ENCODE data around the gene PPP2R5C. TPM values are rescaled to one million over a fixed set of nuclear protein-coding genes. Genes with fewer than 3 reads are reported as not detected.

The PPP2R5C gene
- total and polyA plus RNA-seq, 9 of the 15 experiments (the other 6 are each of a cell fraction or from before 2014, with no cell fraction given): 284 to 617 (median 395) TPM

- Histone ChIP-seq H4K20me1 (replicated peaks; ENCODE audit: control insufficient read depth, insufficient read depth, low read length) (no peaks in the 10 kb centered on the region), H3K4me2 (ENCODE audit: insufficient read depth, low read length) (no peak overlapping the region), H2AFZ (ENCODE audit: low read depth, low read length) (peak overlapping the region; percentile 71; the same call in 1 of the 2 replicates), H3K4me1 (replicated peaks in 1 of 2; ENCODE audit: control insufficient read depth in 2 of 2, insufficient read depth in 2 of 2, low read length in 2 of 2) (peaks cover 27 to 29% of the 10 kb centered on the region in 2 experiments; a peak in 4 of 5 replicates), H3K9me1 (ENCODE audit: control insufficient read depth, insufficient read depth, low read length) (no peaks in the 10 kb centered on the region), H3K9me3 (replicated peaks; ENCODE audit: control insufficient read depth, insufficient read depth, low read depth, low read length) (peaks cover 2% of the 10 kb centered on the region), H3K9ac (ENCODE audit: insufficient read depth in 1 of 2, low read depth in 2 of 2, low read length in 2 of 2) (0 out of 4 replicates have a peak overlapping the region, but pooled peaks of 1 of the 2 experiments have one; percentile 10), H3K27me3 (ENCODE audit: control insufficient read depth in 2 of 2, insufficient read depth in 2 of 2, low read length in 2 of 2) (no peaks in the 10 kb centered on the region), H3K36me3 (ENCODE audit: control insufficient read depth, insufficient read depth, low read length) (no peaks in the 10 kb centered on the region), H3K4me3 (no peak overlapping the region), H3K79me2 (ENCODE audit: control insufficient read depth, insufficient read depth, low read length) (peaks cover 5% of the 10 kb centered on the region; the same call in 2 of the 3 replicates), H3K27ac (ENCODE audit: extremely low read depth, low read depth, low read length) (no peak overlapping the region; the same call in 1 of the 3 replicates)
- DNase-seq (ENCODE audit: extremely low read depth in 1 of 4, low spot score in 3 of 4) (peak in 1 of 4 experiments; percentile 3), ATAC-seq (no peak), FAIRE-seq (no peak)
- in situ Hi-C loops (cut with MboI) (loop anchor here (5.0 kb wide), 1 partner anchor 38 kb away; no protein-coding TSS in a partner anchor), intact Hi-C loops (cut with micrococcal nuclease) (no loop called here)
- 68% methylated on average over 3 of the region's 8 CpGs for WGBS (ENCODE audit: insufficient coverage, low coverage, missing lambda C conversion rate)
- POLR2A ChIA-PET: interaction anchor here (2.0 kb wide), 1 partner anchor 9 kb away, joined by 5 read pairs; no protein-coding TSS in a partner anchor
- no peak for TF ChIP-seq CHAMP1 (IDR thresholded peaks at IDR 0.05)
- TF ChIP-seq BMI1 (IDR thresholded peaks at IDR 0.05; ENCODE audit: low read length): no peak
- no peak for TF ChIP-seq FUS (optimal IDR thresholded peaks at IDR 0.05; ENCODE audit: low read depth, low read length)
- CTCF ChIA-PET (ENCODE audit: low intra/inter-chr PET ratio): no interaction called here
- BruUV-seq (replicated peaks): no TSS peak
Observed at GRCh38 chr14:101719708-101720107, 41.8 kb upstream of the PPP2R5C start.
